Stomach (tissue), 4 donors: ENCODE results near the gene KLHDC7A.

Experiments used
- POLR2A ChIP-seq, 4 donors: fragments of 450-650 bp; IDR thresholded peaks; one replicate each; pipeline ENCODE4 v1.6.1; 2016; ENCODE audit warnings: antibody characterized with exemption in 4 of 4, control low read depth in 2 of 4, mild to moderate bottlenecking in 1 of 4, moderate library complexity in 1 of 4
- TF ChIP-seq, protein P1 (sequence below), 7 experiments: fragments of 450-650 bp in 4 of 7; fragments of 200-600 bp in 3 of 7; sonication (generic) in 3 of 7; IDR thresholded peaks; one replicate each; pipeline ENCODE4 v1.5.1; 2016 to 2019; ENCODE audit warnings: antibody characterized with exemption in 7 of 7, control low read depth in 2 of 7, mild to moderate bottlenecking in 1 of 7

DNA sequence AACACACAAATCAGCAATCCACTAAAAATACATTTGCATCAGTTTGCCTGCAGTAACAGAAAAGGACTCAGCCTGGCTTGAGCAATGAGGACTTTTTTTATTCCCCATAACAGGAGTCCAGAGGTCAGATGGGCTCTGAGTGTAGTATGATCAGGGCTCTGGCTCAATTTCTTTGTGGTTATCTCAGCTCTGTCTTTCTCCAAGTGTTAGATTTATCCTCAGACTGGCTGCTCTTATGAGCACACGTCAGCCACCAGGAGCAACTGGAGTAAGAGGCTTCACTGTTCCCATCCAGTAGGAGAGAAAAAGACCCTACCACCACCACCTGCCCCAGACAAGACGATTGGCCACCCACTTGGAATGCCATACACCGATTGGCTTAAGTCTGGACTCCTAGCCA is 36.2 kb upstream of the KLHDC7A start:
- TF ChIP-seq, protein P1, sequence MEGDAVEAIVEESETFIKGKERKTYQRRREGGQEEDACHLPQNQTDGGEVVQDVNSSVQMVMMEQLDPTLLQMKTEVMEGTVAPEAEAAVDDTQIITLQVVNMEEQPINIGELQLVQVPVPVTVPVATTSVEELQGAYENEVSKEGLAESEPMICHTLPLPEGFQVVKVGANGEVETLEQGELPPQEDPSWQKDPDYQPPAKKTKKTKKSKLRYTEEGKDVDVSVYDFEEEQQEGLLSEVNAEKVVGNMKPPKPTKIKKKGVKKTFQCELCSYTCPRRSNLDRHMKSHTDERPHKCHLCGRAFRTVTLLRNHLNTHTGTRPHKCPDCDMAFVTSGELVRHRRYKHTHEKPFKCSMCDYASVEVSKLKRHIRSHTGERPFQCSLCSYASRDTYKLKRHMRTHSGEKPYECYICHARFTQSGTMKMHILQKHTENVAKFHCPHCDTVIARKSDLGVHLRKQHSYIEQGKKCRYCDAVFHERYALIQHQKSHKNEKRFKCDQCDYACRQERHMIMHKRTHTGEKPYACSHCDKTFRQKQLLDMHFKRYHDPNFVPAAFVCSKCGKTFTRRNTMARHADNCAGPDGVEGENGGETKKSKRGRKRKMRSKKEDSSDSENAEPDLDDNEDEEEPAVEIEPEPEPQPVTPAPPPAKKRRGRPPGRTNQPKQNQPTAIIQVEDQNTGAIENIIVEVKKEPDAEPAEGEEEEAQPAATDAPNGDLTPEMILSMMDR (IDR thresholded peaks at IDR 0.05): no peak
- TF ChIP-seq POLR2A (IDR thresholded peaks at IDR 0.05): no peak
